ENCODE results near the gene PDE4D. TPM values are rescaled to one million over a fixed set of nuclear protein-coding genes. Genes with fewer than 3 reads are reported as not detected.

Gene PDE4D
- total and polyA plus RNA-seq, 10 of the 15 experiments (the other 5 are each of a cell fraction or from before 2014, with no cell fraction given): 0.87 to 4.1 (median 2.2) TPM

DNA sequence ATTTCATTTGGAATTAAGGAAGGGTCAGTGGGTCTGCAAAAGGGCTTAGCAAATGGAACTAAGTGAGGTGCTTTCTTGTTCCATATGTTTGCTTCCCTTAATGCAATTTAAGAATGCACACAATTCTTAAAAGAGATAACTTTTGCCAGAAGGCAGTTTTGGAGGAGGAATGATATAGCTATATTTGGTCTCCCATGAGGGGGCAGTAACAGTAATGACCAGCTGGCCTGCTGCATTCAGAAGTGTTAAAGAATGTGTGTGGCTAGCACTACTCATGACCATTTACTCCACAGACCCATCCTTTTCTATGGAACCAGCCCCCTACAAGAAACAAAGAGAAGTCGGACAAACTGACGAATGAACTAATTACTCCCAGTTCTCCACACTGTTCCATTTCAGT, 671.8 kb downstream of the PDE4D start:
- Histone ChIP-seq H3K9ac (ENCODE audit: control insufficient read depth, insufficient read depth, low read length) (no peak overlapping the region), H3K4me3 (no peak overlapping the region), H3K36me3 (ENCODE audit: control insufficient read depth in 2 of 2, insufficient read depth in 2 of 2, low read length in 1 of 2) (no peaks in the 10 kb centered on the region), H3K4me1 (ENCODE audit: control insufficient read depth, insufficient read depth, low read length) (no peaks in the 10 kb centered on the region), H2AFZ (ENCODE audit: control insufficient read depth, low read depth, low read length) (no peak overlapping the region), H3K79me2 (ENCODE audit: control insufficient read depth, insufficient read depth, low read length) (no peaks in the 10 kb centered on the region), H3K27me3 (replicated peaks in 1 of 2; ENCODE audit: control insufficient read depth in 2 of 2, insufficient read depth in 2 of 2, low read length in 1 of 2) (no peaks in the 10 kb centered on the region), H4K20me1 (ENCODE audit: control insufficient read depth, insufficient read depth) (no peaks in the 10 kb centered on the region), H3K9me3 (replicated peaks; ENCODE audit: control insufficient read depth, insufficient read depth, low read length) (no peaks in the 10 kb centered on the region), H3K27ac (ENCODE audit: control insufficient read depth, insufficient read depth) (no peak overlapping the region), H3K4me2 (ENCODE audit: control insufficient read depth, insufficient read depth) (no peak overlapping the region)
- no peak for DNase-seq (ENCODE audit: low read depth, low spot score)
- intact Hi-C loops (cut with micrococcal nuclease; ENCODE audit: unreplicated experiment) (no loop called here), in situ Hi-C loops (cut with MboI) (no loop called here)
- BruUV-seq (replicated peaks): no TSS peak
- ChIA-PET CTCF (interaction anchor here (1.8 to 3.1 kb wide), 2 partner anchors 146 to 159 kb away, joined by 5 to 17 read pairs; no protein-coding TSS in a partner anchor), POLR2A (no interaction called here), RAD21 (ENCODE audit: unreplicated experiment) (no interaction called here), SMC1A (ENCODE audit: uncharacterized antibody, unreplicated experiment) (no interaction called here)
- no peak for FAIRE-seq
- ATAC-seq: no peak
- 75% methylated on average over 2 of the region's 2 CpGs for WGBS (ENCODE audit: insufficient coverage, insufficient replicate concordance, low lambda C conversion rate, missing lambda C conversion rate)
- TF ChIP-seq MYC (IDR thresholded peaks at IDR 0.05; ENCODE audit: insufficient read depth, insufficient read length, insufficient replicate concordance, low read length, severe bottlenecking): no peak
- TF ChIP-seq HDAC6 (IDR thresholded peaks at IDR 0.05; ENCODE audit: unreplicated experiment): no peak
- TF ChIP-seq, protein P1, sequence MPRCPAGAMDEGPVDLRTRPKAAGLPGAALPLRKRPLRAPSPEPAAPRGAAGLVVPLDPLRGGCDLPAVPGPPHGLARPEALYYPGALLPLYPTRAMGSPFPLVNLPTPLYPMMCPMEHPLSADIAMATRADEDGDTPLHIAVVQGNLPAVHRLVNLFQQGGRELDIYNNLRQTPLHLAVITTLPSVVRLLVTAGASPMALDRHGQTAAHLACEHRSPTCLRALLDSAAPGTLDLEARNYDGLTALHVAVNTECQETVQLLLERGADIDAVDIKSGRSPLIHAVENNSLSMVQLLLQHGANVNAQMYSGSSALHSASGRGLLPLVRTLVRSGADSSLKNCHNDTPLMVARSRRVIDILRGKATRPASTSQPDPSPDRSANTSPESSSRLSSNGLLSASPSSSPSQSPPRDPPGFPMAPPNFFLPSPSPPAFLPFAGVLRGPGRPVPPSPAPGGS (IDR thresholded peaks at IDR 0.05; ENCODE audit: borderline replicate concordance, insufficient read depth, low read depth, low read length, poor library complexity, severe bottlenecking): no peak
- TF ChIP-seq, protein P2, sequence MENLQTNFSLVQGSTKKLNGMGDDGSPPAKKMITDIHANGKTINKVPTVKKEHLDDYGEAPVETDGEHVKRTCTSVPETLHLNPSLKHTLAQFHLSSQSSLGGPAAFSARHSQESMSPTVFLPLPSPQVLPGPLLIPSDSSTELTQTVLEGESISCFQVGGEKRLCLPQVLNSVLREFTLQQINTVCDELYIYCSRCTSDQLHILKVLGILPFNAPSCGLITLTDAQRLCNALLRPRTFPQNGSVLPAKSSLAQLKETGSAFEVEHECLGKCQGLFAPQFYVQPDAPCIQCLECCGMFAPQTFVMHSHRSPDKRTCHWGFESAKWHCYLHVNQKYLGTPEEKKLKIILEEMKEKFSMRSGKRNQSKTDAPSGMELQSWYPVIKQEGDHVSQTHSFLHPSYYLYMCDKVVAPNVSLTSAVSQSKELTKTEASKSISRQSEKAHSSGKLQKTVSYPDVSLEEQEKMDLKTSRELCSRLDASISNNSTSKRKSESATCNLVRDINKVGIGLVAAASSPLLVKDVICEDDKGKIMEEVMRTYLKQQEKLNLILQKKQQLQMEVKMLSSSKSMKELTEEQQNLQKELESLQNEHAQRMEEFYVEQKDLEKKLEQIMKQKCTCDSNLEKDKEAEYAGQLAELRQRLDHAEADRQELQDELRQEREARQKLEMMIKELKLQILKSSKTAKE (IDR thresholded peaks at IDR 0.05; ENCODE audit: low read depth, poor library complexity, severe bottlenecking): no peak
- no peak for TF ChIP-seq ZNF217 (IDR thresholded peaks at IDR 0.05)
- no peak for TF ChIP-seq JUND (IDR thresholded peaks at IDR 0.05; ENCODE audit: low read depth, low read length)
- TF ChIP-seq NR2F1 (conservative IDR thresholded peaks at IDR 0.05): no peak
- no peak for TF ChIP-seq SREBF2 (IDR thresholded peaks at IDR 0.05; ENCODE audit: low read length)
- TF ChIP-seq HCFC1 (IDR thresholded peaks at IDR 0.05; ENCODE audit: low read length): no peak
- no peak for TF ChIP-seq TBL1XR1 (IDR thresholded peaks at IDR 0.05; ENCODE audit: low read depth, low read length)
- TF ChIP-seq JUNB (IDR thresholded peaks at IDR 0.05): no peak
- no peak for TF ChIP-seq CBX5 (IDR thresholded peaks at IDR 0.05; ENCODE audit: low read depth)
- no peak for TF ChIP-seq TARDBP (IDR thresholded peaks at IDR 0.05; ENCODE audit: borderline replicate concordance)
- TF ChIP-seq TCF7 (IDR thresholded peaks at IDR 0.05; ENCODE audit: borderline replicate concordance): no peak
- TF ChIP-seq ZBED1 (IDR thresholded peaks at IDR 0.05; ENCODE audit: borderline replicate concordance): no peak
- TF ChIP-seq, protein P3, sequence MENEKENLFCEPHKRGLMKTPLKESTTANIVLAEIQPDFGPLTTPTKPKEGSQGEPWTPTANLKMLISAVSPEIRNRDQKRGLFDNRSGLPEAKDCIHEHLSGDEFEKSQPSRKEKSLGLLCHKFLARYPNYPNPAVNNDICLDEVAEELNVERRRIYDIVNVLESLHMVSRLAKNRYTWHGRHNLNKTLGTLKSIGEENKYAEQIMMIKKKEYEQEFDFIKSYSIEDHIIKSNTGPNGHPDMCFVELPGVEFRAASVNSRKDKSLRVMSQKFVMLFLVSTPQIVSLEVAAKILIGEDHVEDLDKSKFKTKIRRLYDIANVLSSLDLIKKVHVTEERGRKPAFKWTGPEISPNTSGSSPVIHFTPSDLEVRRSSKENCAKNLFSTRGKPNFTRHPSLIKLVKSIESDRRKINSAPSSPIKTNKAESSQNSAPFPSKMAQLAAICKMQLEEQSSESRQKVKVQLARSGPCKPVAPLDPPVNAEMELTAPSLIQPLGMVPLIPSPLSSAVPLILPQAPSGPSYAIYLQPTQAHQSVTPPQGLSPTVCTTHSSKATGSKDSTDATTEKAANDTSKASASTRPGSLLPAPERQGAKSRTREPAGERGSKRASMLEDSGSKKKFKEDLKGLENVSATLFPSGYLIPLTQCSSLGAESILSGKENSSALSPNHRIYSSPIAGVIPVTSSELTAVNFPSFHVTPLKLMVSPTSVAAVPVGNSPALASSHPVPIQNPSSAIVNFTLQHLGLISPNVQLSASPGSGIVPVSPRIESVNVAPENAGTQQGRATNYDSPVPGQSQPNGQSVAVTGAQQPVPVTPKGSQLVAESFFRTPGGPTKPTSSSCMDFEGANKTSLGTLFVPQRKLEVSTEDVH (IDR thresholded peaks at IDR 0.05; ENCODE audit: low read depth, partially characterized antibody): no peak
- TF ChIP-seq, protein P4, sequence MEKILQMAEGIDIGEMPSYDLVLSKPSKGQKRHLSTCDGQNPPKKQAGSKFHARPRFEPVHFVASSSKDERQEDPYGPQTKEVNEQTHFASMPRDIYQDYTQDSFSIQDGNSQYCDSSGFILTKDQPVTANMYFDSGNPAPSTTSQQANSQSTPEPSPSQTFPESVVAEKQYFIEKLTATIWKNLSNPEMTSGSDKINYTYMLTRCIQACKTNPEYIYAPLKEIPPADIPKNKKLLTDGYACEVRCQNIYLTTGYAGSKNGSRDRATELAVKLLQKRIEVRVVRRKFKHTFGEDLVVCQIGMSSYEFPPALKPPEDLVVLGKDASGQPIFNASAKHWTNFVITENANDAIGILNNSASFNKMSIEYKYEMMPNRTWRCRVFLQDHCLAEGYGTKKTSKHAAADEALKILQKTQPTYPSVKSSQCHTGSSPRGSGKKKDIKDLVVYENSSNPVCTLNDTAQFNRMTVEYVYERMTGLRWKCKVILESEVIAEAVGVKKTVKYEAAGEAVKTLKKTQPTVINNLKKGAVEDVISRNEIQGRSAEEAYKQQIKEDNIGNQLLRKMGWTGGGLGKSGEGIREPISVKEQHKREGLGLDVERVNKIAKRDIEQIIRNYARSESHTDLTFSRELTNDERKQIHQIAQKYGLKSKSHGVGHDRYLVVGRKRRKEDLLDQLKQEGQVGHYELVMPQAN (conservative IDR thresholded peaks at IDR 0.05): no peak
- TF ChIP-seq SP1 (IDR thresholded peaks at IDR 0.05; ENCODE audit: low read depth, low read length): no peak
- TF ChIP-seq TCF12 (IDR thresholded peaks at IDR 0.05; ENCODE audit: low read depth, low read length): no peak

Measured in GM12878 (cell line).